Measurements from ENCODE around the gene STK35.

STK35 gene

GRCh38 chr20:2145376-2145775 is 43.7 kb downstream of the STK35 start:
- ChIA-PET POLR2A (no interaction called here), CTCF (interaction anchor here (1.0 kb wide), 1 partner anchor 8 kb away, joined by 3 read pairs; no protein-coding TSS in a partner anchor)
- TF ChIP-seq, protein P1, sequence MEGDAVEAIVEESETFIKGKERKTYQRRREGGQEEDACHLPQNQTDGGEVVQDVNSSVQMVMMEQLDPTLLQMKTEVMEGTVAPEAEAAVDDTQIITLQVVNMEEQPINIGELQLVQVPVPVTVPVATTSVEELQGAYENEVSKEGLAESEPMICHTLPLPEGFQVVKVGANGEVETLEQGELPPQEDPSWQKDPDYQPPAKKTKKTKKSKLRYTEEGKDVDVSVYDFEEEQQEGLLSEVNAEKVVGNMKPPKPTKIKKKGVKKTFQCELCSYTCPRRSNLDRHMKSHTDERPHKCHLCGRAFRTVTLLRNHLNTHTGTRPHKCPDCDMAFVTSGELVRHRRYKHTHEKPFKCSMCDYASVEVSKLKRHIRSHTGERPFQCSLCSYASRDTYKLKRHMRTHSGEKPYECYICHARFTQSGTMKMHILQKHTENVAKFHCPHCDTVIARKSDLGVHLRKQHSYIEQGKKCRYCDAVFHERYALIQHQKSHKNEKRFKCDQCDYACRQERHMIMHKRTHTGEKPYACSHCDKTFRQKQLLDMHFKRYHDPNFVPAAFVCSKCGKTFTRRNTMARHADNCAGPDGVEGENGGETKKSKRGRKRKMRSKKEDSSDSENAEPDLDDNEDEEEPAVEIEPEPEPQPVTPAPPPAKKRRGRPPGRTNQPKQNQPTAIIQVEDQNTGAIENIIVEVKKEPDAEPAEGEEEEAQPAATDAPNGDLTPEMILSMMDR (IDR thresholded peaks at IDR 0.05; ENCODE audit: control extremely low read depth, extremely low read depth, low read depth, missing control alignments), result no peak
- DNase-seq (ENCODE audit: extremely low spot score), result no peak

GRCh38 chr20:2146080-2146867 is 44.6 kb downstream of the STK35 start:
- POLR2A ChIA-PET, result no interaction called here

GRCh38 chr20:2149507-2149906 is 47.9 kb downstream of the STK35 start:
- CTCF ChIA-PET, result interaction anchor here (0.9 to 4.1 kb wide), 4 partner anchors 17 to 25 kb away, joined by 3 to 16 read pairs (median 4); no protein-coding TSS in a partner anchor
- TF ChIP-seq, protein P1 (IDR thresholded peaks at IDR 0.05; ENCODE audit: control extremely low read depth, extremely low read depth, low read depth, missing control alignments), result no peak
- POLR2A ChIA-PET, result no interaction called here
- DNase-seq (ENCODE audit: extremely low spot score), result no peak

More at GRCh38 chr20:2146080-2146867, 44.6 kb downstream of the STK35 start:
- TF ChIP-seq, protein P1 (IDR thresholded peaks at IDR 0.05; ENCODE audit: control extremely low read depth, extremely low read depth, low read depth, missing control alignments), result no peak
- DNase-seq (ENCODE audit: extremely low spot score), result no peak
- CTCF ChIA-PET, result interaction anchor here (1.0 to 2.2 kb wide), 3 partner anchors 9 to 26 kb away, joined by 3 to 10 read pairs (median 3); no protein-coding TSS in a partner anchor

- DNase-seq (ENCODE audit: extremely low spot score), result no peak
- CTCF ChIA-PET, result interaction anchor here (2.0 to 4.1 kb wide), 2 partner anchors 22 to 24 kb away, joined by 5 to 16 read pairs; no protein-coding TSS in a partner anchor
- POLR2A ChIA-PET, result no interaction called here
- TF ChIP-seq, protein P1 (IDR thresholded peaks at IDR 0.05; ENCODE audit: control extremely low read depth, extremely low read depth, low read depth, missing control alignments), result no peak
These were observed 49.0 kb downstream of the STK35 start for GRCh38 chr20:2150660-2151059.

GRCh38 chr20:2151858-2152281 is 50.2 kb downstream of the STK35 start:
- POLR2A ChIA-PET, result no interaction called here
- CTCF ChIA-PET, result interaction anchor here (1.0 to 4.1 kb wide), 2 partner anchors 14 to 21 kb away, joined by 3 to 16 read pairs; no protein-coding TSS in a partner anchor
- no peak for DNase-seq (ENCODE audit: extremely low spot score)
- TF ChIP-seq, protein P1 (IDR thresholded peaks at IDR 0.05; ENCODE audit: control extremely low read depth, extremely low read depth, low read depth, missing control alignments), result no peak

- ChIA-PET POLR2A (no interaction called here), CTCF (interaction anchor here (1.0 to 4.1 kb wide), 4 partner anchors 9 to 20 kb away, joined by 3 to 16 read pairs (median 4); no protein-coding TSS in a partner anchor)
- TF ChIP-seq, protein P1 (IDR thresholded peaks at IDR 0.05; ENCODE audit: control extremely low read depth, extremely low read depth, low read depth, missing control alignments), result no peak
- no peak for DNase-seq (ENCODE audit: extremely low spot score)
These were observed 50.7 kb downstream of the STK35 start for GRCh38 chr20:2152317-2152716.

Measured in GM10248 (cell line).